GM11168 (cell line): Measurements from ENCODE around the gene HTR3C.

Experiments used
- in situ Hi-C: fragments of 300-500 bp; cut with MboI; formaldehyde crosslinking; loops from one replicate; pipeline ENCODE4 v1.12.0; 2022; ENCODE audit warnings: low sequenced_read_pairs; ENCODE audit not compliant: unreplicated experiment

Gene HTR3C

GRCh38 chr3:184081116-184081830 is 28.4 kb downstream of the HTR3C start:
- in situ Hi-C loops: no loop called here

GRCh38 chr3:184082034-184082433 is 29.2 kb downstream of the HTR3C start:
- in situ Hi-C loops: no loop called here

- in situ Hi-C loops: no loop called here
Measured at GRCh38 chr3:184082465-184082864, 29.6 kb downstream of the HTR3C start.

- in situ Hi-C loops: no loop called here
Measured at GRCh38 chr3:184085389-184085852, 32.6 kb downstream of the HTR3C start.

GRCh38 chr3:184092199-184092598 is 39.4 kb downstream of the HTR3C start:
- in situ Hi-C loops: no loop called here

GRCh38 chr3:184096811-184097383 is 44.0 kb downstream of the HTR3C start, which contains the start of gene HTR3E:
Gene HTR3E (plus strand): TSS chr3:184097064. CDS start chr3:184097530, 466 bp downstream.
- in situ Hi-C loops: no loop called here

- in situ Hi-C loops: no loop called here
Measured at GRCh38 chr3:184097556-184097955, 44.7 kb downstream of the HTR3C start.

GRCh38 chr3:184099806-184100686 is 47.2 kb downstream of the HTR3C start:
- in situ Hi-C loops: no loop called here
